Fibroblast of lung (primary cell): Measurements from ENCODE around the gene NCAN.
"Not testable (repeated sequence)": the region's sequence is repeated elsewhere in the genome, so short reads cannot be mapped to it uniquely, and the experiment has no call there.

Experiments
- EZH2 ChIP-seq: IDR thresholded peaks from 2 replicates; pipeline ENCODE4 v1.5.1; 2012; ENCODE audit warnings: low read length, control low read depth, mild to moderate bottlenecking; ENCODE audit errors: missing control alignments
- TF ChIP-seq, protein P1 (sequence below), 2 donors: IDR thresholded peaks in 1 of 2; conservative IDR thresholded peaks in 1 of 2; 1 replicate in 1 of 2; 2 replicates in 1 of 2; pipeline ENCODE4 v1.5.1; 2011 to 2012; ENCODE audit warnings: low read length in 2 of 2, control low read depth in 1 of 2, inconsistent platforms in 1 of 2, low read depth in 1 of 2, mild to moderate bottlenecking in 1 of 2

DNA sequence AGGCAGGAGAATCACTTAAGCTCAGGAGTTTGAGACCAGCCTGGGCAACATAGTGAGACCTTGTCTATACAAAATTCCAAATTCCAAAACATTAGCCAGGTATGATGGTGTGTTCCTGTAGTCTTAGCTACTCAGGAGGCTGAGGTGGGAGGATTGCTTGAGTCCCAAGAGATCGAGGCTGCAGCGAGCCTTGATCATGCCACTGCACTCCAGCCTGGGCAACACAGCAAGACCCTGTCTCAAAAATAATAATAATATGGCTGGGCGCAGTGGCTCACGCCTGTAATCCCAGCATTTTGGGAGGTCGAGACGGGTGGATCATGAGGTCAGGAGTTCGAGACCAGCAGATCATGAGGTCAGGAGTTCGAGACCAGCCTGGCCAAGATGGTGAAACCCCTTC lies 9.2 kb downstream of the NCAN start:
- TF ChIP-seq, protein P1, sequence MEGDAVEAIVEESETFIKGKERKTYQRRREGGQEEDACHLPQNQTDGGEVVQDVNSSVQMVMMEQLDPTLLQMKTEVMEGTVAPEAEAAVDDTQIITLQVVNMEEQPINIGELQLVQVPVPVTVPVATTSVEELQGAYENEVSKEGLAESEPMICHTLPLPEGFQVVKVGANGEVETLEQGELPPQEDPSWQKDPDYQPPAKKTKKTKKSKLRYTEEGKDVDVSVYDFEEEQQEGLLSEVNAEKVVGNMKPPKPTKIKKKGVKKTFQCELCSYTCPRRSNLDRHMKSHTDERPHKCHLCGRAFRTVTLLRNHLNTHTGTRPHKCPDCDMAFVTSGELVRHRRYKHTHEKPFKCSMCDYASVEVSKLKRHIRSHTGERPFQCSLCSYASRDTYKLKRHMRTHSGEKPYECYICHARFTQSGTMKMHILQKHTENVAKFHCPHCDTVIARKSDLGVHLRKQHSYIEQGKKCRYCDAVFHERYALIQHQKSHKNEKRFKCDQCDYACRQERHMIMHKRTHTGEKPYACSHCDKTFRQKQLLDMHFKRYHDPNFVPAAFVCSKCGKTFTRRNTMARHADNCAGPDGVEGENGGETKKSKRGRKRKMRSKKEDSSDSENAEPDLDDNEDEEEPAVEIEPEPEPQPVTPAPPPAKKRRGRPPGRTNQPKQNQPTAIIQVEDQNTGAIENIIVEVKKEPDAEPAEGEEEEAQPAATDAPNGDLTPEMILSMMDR (conservative IDR thresholded peaks at IDR 0.05 in 1 of 2, IDR thresholded peaks at IDR 0.05 in 1 of 2; ENCODE audit: low read depth in 1 of 2, low read length in 2 of 2), result not testable (repeated sequence)
- not testable (repeated sequence) for TF ChIP-seq EZH2
